GM19025 (cell line): ENCODE results near the gene CXCL5.
"Not testable (repeated sequence)": the region's sequence is repeated elsewhere in the genome, so short reads cannot be mapped to it uniquely, and the experiment has no call there.

ENCODE experiments used
- ATAC-seq: cut with Tn5 transposase; IDR thresholded peaks from one replicate; pipeline ENCODE4 v1.9.1; 2021; ENCODE audit warnings: mild to moderate bottlenecking, low read depth, moderate library complexity; ENCODE audit not compliant: unreplicated experiment

CXCL5 gene

DNA sequence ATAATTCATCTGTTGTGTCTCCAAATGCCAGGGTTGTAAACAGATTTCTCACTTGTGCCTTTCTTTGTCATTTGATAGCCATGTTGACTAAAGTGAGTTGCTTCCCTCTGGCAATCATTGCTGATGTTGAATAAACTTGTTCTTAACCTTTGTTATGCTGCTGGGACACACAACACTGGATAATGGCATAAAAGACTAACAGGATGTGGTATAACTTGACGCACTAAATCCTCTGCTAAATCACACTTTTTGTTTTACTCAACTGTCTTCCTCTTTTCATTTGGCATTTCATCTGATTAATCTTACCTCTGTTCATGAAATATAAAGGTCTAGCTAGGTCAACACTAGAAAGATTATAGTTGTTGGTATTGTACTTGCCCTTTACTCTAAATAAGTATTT, 17.6 kb upstream of the CXCL5 start:
- ATAC-seq: no peak

DNA sequence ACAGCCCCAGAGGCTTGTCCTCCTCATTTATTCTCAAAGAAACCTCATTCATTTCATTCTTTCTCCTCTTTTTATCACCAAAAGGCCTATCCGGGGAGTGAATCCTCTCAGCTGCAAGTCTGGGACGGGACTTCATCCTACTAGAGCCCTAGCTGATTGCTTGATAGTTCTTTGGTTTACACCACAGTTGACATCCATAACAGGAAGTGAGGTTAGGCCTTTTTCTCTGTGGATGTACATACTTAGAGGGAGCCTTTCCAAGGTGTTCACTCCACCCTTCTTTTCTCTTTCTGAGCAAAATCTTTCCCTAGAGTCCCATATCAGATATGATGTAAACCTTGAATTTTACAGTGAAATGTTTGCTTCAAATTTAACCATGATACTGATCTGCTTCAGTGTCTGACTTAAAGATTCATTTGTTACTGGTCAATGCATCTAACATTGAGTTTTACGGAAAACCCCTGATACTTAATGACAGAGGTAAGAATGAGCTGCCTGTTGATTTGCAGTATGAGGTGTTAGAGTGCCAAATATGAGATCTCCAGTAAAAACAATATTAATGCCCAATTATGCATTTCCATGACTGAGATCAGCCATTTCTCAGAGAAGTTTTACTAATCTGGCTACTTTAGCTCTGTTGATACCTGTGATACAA, 16.8 kb upstream of the CXCL5 start:
- ATAC-seq: no peak

DNA sequence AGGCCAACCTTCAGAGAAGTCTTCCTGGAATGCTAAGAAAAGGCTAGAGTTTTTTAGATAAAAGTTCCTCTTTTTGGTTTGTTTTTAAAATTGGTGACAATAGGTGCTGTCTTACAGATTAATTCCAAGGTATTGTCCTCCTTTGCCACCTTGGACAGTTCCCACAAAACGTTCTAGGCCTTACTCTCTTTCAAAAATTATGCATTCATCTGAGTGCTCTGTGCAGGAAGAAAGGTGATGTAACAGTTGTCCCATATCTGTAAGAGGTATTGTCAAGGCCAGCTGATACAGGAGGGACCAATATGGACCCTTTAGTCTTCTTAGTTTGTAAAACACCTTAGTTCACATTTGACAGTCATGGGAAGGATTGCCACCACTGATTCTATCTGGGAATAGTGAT, 15.9 kb upstream of the CXCL5 start:
- no peak for ATAC-seq

DNA sequence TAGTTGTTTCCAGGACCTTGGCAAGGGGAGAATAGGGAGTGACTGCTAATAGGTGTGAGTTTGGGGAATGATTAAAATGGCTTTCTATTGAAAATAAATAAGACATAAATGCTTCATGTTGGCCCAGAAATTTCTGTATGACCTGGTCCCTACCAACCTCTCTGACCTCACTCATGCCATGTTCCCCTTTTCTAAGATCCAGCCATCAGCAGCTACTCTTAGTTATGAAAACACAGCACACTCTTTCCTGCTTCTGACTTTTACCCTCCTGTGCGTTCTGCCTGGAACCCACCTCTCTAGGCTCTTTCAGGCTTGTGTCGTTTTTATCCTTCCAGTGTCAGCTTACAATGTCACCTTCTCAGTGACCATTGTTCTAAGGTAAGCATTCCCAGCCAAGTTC, 14.8 kb upstream of the CXCL5 start:
- no peak for ATAC-seq

DNA sequence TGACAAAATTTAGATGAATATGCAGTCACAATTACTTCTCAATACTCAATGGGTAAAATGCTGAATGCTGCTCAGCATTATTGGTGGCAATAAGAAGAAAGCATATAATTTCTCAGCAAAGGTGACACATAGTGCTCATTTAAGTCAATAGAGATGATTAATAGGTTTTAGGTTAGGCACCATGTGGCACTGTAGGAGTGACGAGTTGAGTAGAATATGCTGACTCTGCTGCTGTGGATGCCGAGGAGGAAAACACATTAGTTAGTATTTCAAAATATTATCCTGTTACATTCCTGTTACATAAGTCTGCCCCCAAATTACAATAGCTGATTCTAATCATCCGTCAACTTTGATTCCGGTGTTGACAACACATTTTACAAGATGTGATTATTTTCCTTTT, 13.7 kb upstream of the CXCL5 start:
- no peak for ATAC-seq

DNA sequence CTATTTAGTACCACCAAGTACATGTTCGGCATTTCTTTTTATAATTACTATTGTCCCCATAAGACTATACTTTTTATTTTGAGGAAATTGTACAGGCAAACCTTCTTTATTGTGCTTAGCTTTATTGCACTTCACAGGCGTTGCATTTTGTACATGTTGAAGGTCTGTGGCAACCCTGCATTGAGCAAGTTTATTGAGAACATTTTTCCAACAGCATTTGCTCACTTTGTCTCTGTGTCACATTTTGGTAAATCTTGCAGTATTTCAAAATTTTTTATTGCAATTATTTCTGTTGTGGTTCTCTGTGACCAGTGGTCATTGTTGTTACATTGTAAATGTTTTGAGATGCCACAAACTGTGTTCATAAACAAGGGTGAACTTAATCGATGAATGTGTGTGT, 10.8 kb upstream of the CXCL5 start:
- ATAC-seq: no peak

DNA sequence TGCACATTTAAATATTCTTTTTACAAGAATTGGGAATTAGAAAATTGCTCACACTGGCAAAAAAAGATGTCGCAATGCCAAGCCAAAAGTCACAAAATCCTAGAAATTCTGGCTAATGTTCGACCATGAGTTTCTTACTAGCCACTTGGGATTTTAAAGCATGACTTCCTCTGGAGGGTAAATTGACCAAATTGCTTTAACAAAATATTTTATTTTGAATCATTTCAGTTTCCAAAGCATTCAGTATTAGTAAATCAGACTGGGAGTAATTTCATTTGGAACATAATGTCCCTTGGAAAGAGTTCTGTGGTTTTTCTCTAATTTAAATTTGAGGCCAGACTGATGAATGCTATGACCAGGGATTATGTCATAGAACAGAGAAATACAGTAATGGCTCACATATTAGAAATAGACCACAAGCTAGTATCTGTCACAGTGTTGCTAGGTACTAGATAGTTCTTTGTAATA, 7.6 kb upstream of the CXCL5 start:
- no peak for ATAC-seq

DNA sequence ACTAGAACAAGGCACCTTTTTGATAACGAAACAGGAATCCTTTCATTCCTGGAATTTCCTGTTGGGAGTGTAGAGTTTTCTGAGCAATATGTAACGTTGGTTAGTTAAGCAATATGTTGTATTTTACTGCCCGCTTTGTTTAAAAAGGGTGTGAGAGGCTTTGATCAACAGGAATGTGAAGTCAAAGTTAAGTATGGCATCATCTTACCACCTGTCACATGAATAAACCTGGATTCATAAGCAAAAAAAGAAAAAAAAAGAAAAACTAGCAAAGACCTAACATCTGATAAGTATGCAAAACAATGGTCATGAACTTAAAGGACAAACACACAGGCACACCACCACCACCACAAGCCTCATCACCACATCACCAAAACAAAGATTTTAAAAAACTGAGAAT, 7.1 kb upstream of the CXCL5 start:
- ATAC-seq: no peak

DNA sequence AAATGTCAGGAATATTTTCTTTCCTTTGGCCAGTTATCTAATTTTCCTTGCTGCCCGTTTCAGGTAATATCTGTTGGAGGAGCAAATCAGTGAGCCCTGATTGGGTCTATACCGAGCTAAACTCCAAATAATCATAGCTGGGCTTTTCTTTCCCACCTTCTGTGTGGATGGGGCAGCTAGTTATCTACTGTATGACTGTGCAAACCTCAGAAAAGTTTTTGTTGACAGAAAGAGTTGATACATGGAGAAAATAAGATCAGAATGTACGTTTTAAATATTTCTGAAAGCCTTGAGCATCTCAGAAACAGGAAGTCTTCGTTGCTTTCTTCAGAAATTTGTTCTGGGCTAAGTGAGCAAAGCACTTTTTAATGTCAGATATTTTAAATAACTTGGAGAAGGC, 6.2 kb upstream of the CXCL5 start:
- ATAC-seq: no peak

DNA sequence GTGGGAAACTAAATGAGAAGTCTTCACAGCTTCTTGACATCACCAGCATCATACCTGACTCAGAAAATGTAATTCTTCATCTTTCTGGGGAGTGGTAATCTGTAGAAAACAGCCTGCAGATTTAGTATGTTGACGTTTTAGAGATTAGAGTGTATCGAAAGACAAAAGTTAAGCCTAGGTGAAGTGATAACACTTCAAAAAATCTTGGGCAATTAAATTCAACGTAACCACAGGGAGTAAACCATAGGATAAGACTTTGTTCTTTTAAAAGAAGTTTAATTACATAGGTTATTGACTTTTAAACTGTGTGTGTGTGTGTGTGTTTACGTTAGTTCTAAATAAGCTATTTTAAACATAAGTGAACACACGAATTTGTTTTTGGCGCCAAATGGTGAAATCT, 1.8 kb upstream of the CXCL5 start:
- no peak for ATAC-seq

DNA sequence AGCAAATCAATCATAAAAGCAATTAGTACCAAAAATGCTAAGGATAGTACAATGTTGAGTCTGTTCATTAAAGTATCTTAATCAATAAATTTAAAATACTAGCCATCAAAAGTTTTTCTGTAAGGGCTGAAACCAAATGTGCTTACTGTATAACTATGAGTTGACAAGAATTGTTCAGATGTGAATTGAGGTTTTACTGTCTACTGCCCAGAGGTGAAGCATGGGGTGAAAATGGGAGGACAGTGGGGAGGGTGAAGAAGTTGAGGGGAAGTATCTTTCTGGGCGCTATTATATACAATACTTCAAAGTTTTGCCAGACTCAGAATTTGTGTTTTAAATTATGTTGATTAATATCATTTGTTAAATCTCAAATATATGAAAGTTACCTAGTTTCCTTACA, 6.4 kb downstream of the CXCL5 start:
- ATAC-seq: no peak

DNA sequence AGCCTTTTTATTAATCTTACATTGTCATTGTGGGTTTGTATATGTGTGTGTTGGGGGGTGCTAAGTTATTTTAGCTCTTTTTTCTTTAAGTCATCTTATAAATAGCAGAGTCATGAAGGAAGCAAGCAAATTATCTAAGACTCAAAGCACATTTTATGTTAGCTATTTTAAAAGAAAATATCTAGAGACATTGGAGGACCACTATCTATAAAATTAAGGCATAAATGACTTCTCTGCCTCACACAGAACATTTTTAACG, 6.8 kb downstream of the CXCL5 start:
- no peak for ATAC-seq

DNA sequence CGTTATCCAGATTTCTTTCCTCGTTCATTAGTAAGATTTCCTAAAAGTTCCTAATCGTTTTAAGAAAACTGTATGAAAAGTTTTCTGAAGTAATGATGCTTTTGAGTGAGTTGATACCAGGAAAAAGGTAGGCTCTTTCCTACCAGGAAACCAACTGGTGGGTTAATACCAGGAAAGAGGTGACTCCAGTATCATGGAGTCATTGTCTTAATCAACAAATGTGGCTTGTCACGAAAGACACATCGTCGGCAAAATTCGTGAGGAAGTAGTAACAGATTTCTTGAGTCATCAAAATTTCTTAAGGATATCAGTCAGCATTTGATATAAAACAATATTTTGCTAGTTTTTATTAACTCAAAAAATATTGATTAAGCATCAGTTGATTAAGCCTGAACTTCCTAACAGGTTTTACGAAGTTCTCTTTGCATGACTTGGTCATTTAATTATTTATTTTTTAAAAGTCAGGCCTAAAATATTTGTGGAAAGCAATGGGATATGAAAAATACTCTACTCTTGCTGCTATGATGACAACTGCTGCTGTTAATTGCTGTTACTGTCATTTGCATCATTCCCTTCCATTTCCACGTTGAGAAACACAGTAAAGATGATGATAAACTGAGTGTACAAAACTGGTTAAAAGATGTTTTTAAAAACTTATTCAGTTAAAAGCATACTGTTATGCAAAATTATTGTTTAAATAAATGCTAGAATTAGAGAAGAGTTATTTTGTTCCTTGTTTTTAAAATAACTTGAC, 7.3 kb downstream of the CXCL5 start:
- no peak for ATAC-seq

DNA sequence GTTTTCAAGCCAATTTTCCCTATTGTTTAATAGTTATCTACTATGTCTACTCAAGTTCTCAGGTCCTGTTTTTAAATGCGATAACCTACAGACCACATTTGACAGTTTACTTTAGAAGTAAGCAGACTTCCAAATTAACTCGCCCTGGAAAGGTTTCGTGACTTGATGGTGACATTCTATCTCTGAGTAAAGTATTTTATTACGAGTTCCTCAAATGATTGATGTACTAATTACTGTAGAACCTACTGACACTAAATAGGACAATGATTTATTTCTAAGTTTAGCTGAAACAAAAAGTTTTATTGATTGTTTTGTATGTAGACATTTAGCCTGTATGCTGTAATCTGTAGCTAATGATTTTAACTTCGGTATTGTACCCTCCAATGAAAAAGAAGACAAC, 8.5 kb downstream of the CXCL5 start:
- ATAC-seq: no peak

DNA sequence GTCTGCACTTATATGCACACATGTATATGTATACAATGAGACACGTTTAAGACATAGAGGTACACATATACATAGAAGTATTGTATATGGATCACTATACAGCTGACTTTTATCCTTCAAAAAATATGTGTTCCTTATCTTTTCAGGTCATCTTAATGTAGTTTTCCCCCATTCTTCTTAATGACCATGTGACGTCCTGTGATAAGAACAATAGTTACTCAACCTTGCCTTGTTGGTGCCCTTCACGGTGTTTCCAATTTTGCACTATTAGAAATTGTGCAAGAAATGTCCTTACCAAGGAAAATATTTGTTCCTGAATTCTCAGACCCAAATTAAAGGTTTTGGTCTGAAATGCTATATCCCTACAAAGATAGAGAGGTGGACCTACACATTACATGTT, 9.4 kb downstream of the CXCL5 start:
- no peak for ATAC-seq

DNA sequence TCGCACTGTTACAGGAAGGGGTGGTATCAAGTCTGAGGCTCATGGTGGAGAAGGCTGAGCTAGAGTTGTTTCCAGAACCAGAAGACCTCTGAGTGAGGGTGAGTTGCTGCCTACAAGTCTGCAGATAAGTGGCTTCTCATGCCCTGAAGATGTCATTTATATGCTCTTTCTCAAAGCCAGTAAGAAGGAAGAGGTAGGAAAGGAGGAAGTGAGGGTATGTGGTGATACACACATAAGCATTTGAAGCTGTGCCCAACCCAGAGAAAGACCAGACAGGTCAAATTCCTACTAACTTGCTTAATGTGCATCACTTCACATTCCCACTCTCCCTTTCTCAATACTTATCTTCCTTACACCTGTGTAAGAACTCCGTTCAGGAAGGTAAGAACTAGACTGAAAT, 10.4 kb downstream of the CXCL5 start, which contains the start of gene PPBP:
PPBP (minus strand) TSS at position 130 of the 400 bp plus-strand sequence; CDS start at position 43, 87 bp downstream.
- no peak for ATAC-seq

DNA sequence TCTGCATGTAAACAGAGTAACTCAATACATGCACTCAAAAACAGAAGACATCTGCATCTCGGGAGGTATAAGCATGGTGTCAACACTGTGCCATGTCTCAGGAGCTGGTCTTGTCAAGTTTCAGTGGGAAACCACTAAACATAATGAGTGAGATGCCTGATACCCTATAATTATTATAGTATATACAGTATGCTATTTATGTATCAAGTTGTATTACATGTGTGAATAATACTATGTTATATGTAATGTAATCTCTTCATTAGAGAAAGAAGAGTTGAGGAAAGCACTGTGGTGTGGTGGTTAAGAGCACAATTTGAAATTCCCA, 13.0 kb downstream of the CXCL5 start:
- no peak for ATAC-seq

DNA sequence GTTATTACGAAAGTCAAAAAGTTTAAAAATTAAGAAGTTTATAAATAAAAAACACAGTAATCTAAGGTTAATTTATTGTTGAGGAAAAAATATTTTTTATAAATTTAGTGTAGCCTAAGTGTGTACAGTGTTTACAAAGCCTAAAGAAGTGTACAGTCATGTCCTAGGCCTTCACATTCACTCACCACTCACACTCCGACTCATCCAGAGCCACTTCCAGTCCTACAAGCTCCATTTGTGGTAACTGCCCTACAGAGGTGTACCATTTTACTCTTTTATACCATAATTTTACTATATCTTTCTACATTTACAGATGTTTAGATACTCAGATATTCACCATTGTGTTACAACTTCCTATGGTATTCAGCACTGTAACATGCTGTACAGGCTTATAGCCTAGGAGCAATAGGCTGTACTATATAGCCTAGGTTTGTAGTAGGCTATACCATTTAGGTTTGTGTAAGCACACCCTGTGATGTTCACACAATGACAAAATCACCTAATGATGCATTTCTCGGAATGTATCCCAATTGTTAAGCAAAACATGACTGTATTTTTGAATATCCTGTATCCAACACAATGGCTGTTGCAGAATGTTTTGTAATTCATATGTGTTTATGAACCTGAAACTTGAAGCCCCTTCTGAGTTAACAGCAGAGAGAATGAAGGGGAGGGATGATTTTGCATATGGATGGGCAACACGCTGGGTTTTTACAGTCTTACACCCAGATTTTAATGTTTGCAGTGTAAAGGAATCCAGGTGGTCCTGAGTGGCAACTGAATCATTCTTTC, 13.5 kb downstream of the CXCL5 start:
- no peak for ATAC-seq

DNA sequence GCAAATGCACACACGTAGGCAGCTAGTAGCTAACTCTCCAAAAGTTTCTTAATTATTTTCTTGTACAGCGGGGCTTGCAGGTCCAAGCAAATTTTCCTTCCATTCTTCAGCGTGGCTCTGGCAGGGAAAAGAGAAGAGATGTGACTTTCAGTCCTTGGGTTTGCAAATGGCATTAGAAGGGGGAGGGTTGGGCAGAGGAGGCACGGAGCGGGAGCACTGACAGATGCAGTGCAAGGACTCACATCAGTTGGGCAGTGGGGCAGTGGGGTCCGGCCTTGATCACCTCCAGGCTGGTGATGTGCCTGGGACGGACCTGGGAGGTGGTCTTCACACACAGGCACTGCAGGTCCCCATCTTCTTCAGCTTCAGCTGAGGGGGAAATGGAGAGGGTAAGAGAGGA, 17.3 kb downstream of the CXCL5 start:
- ATAC-seq: not testable (repeated sequence)

DNA sequence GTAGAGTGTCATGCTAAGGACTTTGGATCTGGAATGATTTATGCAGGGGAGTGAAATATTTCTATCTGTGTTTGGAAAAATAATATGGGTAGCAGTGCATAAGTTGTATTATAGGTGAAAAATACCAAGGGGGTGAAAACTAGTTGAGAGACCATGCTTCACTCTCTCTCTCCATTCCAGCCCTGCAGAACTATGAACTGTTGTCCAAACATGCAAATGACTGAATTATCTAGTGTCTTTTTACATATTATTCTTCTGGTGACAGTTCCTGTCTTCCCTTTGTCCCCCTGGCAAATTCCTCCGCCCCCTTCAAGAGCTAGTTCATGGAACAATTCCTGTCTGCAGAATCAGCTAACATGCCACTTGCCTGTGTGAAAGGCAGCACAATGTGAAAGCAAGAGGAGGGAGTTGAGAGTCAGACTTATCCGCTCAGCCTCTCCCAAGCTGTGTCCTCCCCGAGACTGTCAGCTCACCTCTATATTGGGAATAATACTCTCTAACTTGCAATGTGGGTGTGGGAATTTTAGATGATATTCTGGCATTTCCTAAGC, 19.0 kb downstream of the CXCL5 start:
- no peak for ATAC-seq

DNA sequence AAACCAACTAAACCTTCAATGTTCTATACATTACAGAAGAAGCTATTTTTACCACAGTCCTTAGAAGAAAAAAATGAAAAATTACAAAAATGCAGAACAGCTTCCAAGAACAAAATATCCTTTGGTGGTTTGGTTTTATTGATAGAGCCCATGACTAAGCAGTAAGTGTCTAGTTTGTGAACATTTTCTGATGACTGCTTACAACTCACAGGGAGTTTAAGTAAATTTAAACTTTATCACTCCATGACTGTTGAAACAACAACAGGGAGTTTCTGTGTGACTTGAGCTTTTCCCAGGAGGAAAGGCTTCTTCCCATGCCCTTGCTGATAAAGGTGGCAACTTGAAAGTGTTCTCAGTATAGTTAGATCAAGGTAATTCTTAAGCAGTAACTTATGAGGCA, 19.6 kb downstream of the CXCL5 start:
- no peak for ATAC-seq

DNA sequence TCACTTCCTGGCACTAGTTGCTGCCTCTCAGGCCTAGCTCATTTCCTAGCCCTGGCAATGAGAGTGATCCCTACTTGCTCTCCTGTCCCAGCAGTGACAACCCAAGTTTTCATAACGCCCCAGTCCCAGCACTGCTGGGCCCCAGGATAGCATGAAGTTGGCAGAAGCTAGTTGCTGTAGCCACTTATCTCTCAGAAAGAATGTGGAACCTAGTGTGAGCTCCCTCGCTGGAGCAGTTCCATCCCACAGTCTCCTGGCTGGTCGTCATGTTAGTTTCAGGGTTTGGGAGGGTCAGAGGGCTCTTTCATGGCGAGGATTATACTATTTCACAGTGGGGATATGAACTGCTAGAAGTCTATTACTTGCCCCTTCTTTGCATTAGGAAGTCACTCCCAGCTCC, 21.8 kb downstream of the CXCL5 start:
- no peak for ATAC-seq
